ENCODE data around the gene ITGAL.
A peak's percentile ranks its signal among the peaks of the same experiment; 100 is the strongest.
"Not testable (repeated sequence)": the region's sequence is repeated elsewhere in the genome, so short reads cannot be mapped to it uniquely, and the experiment has no call there.

The ITGAL gene

DNA sequence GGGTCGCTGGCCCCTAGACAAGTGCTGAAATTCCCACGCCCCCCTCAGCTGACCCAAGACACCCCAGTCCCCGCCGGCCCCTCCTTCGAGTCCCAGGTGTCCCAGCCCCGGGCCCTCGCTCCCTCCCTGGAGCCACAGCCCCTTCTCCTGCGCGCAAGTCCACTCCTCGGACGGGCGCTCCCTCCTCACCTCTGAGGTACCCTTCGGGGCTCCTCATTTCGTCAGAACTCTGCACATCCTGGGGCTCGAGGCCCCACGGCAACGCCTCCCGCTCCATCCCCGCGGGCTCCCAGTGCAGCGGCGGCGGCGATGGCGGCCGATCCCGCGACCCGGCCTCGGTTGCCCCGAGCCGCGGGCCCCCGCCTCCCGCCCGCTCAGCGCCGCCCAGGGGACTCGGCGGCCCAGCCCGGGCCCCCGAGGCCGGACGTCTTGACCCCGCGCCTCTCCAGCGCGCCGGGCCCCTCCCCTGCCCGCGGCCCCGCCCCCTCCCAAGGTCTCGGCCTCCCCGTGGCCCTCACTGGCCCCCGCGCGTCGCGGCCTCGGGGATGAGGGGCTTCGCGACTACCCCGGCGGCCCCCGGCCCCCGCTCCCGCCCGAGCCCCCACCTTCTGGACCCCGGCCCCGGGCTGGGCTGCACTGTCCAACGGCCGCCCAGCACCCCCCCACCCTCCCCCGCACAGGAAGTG is 53.7 kb downstream of the ITGAL start, which contains the start of gene ZNF768:
Gene ZNF768, minus strand, starts transcription at position 430 of the 686 bp plus-strand sequence. Its CDS starts 153 bp downstream, at position 277.
- peak; percentile 85 for DNase-seq (ENCODE audit: low spot score)

DNA sequence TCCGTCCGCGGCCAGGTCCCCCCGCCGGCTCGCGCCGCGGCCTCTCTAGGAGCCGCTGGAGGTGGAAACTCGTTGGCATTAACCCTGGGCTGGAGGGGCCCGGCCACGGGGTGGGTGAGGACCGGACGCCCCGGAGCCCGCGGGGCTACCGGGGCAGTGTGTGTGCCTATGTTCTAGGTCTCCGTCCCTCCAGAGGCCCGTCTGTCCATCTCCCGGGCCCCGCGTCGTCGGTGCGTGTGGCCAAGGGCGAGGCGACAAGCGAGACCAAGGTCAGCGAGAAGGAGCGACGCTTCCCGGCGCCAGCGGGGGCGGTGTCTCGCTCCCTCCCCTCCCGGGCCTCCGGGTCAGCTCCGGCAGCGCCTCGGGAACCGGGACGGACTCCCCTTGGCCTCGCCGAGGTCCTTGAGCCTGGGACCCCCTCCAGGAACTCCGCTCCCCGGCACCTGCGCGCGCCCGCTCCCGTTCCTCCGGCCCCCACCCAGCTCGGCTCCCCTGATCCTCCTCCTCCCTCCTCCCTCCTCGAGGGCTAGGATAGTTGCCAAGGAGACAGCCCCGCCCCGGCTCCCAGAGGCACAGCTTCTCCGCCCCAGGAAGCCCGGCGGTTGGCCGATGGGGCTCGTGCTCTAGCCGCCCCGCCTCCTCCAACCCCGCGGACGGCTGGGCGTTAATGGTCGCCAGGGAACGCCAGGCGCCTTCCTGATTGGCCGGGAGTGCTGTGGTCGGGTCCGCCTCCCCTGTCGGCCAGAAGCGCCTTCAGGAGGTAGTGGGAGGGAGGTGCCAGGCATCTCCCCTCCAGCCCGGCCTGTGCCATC is 54.5 kb downstream of the ITGAL start:
- peak; percentile 98 for DNase-seq (ENCODE audit: low spot score)

DNA sequence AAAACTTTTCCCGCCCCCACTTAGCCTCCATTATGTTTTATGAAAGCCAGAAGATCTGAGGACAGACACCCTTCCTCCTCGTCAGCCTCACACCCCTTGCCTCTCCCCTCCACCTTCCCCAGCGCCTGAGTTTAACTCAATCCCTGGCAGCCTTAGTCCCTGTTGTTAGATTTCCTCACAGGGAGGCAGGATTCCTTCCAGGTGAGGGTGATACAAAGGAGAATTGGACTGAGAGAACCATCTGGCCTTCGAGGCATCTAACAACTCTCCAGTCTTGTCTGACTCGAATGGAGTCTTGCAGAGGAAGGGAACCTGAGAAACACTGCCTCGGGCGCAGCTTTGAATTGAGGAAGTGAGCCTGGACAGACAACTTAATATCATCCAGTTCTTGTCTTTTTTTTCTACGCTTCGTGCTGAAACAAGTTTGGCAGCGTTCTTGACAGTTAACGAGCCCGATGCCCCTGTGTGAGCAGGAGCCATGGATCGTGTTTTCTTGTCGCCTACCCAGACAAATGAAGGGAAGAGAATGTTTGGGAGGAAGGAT is 55.2 kb downstream of the ITGAL start:
- no peak for DNase-seq (ENCODE audit: low spot score)

DNA sequence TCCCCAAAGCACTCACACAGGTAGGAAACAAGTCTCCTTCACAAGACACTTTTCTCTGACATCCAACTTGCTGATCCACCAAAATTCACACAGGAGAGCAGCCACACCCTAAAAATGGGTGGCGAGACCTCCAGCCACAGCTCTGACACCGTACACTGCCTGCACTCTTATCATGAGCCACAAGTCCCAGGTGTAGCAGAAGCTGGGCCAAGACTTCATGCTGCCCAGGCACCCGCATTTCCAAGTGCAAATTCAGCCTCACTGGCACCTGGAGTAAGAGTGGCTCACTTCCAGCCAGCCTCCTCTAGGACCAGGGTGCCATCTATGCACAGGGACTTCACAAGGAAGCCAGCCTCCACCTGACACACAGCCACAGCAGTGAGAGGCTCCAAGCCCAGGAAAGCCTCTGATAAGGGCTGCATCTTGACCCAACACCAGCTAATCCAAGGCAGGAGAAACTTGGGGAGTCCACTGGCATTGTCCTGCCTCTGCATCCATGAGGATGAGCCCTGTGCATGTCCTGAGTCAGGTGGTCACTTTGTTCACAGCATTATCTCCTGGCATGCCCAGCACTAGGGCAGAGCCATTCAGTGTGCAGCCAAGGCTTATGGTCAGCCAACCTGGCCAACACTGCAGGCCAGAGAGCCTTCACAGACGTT is 56.4 kb downstream of the ITGAL start:
- DNase-seq (ENCODE audit: low spot score), result no peak

DNA sequence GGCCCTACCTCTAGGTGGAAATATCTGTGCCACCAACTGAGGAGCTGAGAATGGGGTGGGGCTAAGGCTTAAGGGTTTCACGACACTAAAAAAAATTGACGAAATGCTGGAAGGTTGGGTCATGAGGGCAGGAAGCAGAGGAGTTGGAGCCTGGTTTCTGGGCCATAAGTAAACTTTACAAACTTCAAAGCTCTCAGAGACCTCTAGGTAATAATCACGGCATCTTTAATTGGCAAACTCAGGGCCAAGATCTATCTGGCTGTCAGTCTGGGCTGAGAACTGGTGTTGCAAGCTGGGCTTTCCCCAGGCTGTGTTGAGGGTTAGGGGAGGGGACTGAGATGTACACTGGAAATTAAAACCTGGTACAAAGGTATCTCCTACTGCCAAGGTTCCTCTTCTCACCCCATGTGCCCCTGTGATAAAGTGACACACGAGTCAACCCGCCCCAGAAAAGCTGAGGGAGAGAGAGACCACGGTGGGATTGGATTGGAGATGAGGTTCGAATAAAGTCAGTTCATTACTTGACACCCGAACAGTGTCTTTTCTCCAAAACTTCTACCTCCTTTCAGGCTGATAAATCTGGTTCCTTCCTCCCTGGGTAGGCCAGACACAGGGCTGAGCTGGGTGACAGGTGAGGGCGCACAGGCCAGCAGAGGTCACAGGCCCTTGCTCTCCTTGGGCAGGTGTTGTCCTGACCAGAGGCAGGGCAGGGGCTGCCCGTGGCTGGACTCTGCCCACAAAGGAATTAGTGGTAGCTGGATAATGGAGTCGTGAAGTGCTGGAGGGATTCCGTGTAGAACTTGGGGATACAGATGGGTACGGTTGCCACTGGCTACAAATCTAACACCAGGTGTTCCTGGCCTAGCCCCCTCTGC is 57.9 kb downstream of the ITGAL start:
- no peak for DNase-seq (ENCODE audit: low spot score)

DNA sequence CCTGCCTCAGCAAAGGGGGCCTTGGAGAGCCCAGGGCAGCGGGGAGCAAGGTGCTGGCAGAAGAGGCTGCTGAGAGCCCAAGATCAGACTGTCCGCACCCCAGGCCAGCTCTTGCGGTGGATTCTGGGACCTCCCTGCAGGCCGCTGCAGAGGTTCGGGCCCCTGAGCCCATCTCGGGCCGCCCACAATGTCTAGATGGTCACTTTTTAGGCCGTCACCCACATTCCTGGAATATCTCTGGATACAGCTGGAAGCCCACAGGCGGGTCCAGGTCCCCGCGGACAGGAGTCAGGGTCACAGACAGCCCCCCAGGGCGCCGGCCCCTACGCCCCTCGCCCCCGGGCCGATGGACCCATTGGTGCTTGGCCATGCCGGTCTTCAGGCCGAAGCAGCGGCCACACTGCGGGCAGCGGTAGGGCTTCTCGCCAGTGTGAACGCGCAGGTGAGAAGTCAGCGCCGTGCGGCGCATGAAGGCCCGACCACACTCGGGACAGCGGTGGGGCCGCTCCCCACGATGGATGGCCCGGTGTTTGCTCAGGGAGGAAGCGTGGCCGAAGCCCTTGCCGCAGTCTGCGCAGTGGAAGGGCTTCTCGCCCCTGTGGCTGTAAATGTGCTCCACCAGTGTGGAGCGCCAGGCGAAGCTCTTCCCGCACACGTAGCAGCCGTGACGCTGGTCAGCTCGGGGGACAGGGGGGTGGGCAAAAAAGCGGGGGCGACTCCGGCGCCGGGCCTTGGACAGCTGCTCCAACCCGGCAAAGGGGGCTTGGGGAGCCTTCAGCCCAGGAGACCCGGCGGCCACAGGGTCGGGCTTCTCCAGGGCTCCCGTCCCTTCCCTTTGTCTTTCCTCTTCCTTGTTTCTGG is 60.0 kb downstream of the ITGAL start:
- DNase-seq (ENCODE audit: low spot score), result no peak

DNA sequence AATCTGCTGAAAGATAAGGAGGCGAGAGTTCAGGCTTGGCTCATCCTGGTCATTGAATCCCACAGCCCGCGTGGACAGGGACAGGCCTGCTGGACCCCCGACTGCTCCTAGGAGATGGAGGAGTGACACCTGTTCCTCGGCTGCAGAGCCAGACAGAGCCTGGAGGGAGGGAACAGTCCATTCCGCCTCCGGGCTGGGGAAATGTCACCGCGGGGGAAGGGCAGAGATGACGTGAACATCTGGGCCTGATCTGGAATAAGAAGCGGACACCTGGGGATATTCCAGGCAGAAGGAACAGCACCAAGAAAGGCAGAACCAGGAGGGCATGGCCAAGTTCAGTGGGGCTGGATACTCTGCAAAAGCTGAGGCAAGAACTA is 60.6 kb downstream of the ITGAL start:
- DNase-seq (ENCODE audit: low spot score), result no peak

DNA sequence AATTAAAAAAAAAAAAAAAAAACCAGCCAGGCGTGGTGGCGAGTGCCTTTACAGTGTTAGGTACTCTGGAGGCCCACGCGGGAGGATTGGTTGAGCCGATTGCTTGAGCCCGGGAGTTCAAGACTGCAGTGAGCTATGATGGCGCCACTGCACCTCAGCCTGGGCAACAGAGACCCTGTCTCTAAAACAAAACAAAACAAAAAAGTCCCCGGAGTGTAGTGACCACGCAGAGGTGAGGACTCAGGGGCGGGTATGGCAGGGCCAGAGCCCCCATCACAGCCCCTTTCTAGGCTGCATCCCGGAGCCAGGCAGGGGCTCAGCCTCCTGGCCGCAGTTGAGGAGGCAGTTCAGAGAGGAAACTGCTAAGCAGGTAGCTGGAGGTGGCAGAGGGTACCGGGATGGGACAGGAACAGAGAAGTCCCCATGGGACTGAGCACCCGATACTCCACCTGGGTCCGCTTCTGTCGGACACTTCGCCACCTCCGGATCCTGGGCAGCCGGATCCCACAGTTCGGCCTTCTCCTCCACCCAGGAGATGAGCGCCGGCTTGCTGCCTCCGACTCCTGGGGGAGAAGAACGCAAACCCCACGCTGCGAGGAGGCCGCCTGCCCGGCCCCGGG is 61.3 kb downstream of the ITGAL start:
- peak; percentile 22 for DNase-seq (ENCODE audit: low spot score)

DNA sequence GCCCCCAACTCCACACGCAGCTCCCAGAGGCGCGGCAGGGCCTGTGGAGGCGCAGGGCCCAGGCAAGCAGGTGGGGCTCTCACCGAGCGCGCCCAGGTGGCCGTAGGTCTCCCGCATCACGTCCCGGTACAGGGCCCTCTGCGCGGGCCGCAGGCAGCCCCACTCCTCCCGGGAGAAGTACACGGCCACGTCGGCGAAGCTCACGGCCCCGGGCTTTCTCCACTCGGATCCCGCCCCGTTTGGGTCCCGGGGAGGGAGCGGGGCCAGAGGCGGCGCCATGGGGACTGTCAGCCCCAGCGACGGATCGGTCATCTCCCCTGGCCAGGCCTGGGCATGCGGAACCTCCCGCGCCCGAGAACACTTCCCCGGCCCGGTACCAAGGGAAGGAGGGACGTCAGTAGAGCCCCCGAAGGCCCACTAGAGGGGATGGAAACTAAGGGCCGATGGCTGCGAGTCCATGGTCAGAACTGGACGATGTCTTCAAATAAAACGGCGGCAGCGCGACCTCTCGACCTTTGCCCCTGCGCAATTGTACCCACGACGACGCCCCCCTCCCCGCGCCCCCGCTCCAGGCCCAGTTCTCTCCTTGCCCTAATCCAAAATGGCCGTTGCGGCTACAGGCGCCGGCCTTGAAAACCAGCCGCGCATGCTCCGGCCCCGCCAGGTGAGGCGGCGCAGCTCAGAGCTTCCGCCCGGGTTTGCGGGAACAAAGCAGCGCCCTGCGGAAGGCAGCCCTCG is 62.0 kb downstream of the ITGAL start, which contains the start of gene ZNF747:
Gene ZNF747, minus strand, starts transcription at position 491 of the 738 bp plus-strand sequence. Its CDS starts 179 bp downstream, at position 312.
- peak; percentile 93 for DNase-seq (ENCODE audit: low spot score)

DNA sequence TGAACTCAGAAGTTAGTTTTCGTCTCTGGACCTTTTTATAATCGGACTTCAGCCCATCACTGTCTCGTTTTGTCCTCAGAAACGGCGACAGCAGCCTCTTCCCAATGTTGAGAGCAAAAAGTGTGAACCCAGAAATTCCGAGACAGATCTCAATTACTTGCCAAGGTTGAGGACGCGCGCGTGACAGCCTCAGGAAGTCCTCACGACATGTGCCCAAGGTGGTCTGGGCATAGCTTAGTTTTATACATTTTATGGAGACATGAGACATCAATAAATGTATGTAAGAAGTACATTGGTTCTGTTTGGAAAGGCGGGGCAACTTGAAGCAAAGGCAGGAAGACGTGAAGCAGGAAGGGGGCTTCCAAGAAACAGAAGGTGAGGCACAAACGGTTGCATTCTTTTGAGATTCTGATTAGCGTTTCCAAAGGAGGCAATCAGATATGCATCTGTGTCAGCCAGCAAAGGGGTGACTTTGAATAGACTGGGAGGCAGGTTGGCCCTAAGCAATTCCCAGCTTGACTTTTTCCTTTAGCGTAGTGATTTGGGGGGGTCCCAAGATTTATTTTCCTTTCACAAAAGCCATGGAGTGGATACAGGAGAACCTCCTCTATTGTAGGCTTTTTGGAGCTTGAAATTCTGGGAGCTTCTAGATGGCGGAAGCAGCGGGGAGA is 62.7 kb downstream of the ITGAL start:
- no peak for DNase-seq (ENCODE audit: low spot score)

DNA sequence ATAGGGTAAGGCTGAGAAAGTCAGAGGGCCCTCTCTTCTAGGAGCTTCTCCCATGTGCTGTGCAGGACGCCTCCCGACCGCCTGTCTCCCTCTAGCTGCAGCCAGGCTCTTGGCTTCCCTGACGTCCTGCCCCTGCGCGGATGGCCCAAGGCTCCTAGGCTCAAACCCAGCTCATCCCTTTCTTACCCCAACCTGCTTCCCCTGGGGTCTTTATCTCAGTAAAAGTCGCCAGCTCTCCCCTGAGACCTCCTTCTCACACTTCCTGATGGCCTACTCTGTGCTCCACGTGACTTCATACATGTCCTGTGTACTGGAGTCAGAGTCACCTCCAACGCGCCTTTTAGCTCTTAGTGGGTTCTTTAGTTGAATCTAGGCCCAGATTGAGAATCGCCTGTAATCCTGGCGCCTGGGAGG is 63.2 kb downstream of the ITGAL start:
- DNase-seq (ENCODE audit: low spot score), result peak; percentile 90

DNA sequence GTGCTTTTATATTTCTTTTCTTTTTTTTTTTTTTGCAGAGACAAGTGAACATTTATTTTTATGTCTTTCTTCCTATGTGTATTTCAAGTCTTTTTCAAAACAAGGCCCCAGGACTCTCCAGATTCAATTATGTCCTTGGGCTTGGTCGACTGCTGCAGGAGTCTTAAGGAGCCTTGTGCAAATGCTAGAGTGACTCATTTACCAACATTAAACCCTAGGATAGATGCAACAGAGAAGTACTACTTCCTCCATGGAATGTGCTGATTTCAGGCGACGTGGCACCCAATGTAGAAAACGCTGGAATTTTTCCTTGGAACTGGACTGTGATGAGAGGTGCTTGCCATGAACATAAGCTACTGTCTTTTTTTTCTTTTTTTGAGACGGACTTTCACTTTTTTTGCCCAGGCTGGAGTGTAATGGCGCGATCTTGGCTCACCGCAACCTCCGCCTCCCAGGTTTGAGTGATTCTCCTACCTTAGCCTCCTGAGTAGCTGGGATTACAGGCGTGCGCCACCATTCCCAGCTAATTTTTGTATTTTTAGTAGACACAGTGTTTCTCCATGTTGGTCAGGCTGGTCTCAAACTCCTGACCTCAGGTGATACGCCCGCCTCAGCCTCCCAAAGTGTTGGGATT is 64.0 kb downstream of the ITGAL start:
- DNase-seq (ENCODE audit: low spot score), result not testable (repeated sequence)

DNA sequence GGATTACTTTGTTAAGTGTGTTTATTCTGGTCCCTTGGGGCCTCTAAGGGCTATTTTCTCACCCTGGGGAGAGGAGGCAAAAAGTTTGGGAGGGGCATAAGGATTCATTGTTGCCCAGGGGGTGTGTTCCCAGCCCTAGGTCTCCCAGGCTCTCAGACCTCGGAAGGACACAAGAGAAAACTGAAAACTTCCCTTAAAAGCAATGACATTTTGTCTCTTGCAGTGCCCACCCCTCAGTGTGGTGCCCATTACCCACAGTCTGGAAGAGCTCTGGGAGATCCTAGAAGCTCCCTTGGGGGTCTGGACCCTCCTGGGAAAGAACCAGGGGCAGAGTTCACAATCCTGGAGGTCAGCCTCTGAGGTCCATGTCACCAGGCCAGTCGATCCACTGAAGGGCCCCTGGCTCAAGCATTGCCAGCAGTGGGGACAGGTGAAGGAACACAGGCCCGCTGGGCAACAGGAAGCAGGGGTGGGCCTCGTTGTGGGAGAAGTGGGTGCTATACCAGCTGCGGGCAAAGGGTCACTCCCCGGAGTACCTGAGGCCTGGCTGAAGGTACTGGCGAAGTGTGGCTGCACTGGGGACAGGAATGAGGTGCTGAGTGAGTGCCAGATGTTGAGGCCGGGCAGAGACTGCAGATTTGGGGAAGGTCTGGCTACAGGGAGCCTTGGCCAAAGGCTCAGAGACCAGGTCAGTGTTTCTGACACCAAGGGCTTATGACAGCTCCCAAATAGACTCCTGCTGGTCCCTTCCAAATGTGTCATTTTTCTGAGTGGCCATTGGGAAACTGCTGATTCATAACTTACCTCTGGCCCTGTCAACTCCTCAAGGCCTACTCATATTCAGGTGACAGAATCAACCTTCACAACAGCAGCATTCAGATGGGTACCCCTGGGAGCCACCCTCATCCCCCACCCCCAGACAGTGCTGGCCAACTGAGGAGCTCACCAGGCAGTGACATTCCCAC is 66.7 kb downstream of the ITGAL start:
- no peak for DNase-seq (ENCODE audit: low spot score)

DNA sequence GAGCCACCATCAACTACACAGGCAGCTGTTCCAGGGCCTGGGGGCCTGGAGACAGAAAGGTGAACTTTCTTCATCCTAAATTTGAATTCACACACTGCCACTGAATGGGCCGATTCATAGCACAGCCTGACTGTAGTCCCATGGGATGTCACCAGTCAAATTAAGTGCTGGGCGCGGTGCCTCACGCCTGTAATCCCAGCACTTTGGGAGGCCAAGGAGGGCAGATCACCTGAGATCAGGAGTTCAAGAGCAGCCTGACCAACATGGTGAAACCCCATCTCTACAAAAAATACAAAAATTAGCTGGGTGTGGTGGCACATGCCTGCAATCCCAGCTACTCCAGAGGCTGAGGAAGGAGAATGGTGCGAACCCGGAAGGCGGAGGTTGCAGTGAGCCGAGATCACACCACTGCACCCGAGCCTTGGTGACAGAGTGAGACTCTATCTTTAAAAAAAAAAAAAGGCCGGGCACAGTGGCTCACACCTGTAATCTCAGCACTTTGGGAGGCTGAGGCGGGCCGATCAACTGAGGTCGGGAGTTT is 67.5 kb downstream of the ITGAL start:
- not testable (repeated sequence) for DNase-seq (ENCODE audit: low spot score)

DNA sequence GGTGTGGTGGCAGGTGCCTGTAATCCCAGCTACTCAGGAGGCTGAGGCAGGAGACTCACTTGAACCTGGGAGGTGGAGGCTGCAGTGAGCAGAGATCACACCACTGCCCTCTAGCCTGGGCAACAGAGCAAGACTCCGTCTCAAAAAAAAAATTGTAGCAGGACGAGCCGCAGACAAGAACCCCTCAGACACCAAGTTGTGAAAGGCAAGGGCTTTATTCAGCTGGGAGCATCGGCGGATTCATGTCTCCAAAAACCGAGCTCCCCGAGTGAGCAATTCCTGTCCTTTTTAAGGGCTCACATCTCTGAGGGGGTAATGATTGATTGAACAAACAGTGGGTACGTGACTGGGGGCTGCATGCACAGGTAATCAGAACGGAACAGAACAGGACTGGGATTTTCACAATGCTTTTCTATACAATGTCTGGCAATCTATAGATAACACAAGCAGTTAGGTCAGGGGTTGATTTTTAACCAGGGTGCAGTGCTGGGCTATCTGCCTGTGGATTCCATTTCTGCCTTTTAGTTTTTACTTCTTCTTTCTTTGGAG is 68.4 kb downstream of the ITGAL start:
- DNase-seq (ENCODE audit: low spot score), result not testable (repeated sequence)

All from AG20443 (cell line).